Trophoblast cell (in vitro differentiated cells and primary cell): ENCODE results near the gene SLFN12L.

Experiments
- DNase-seq, 2 donors: peaks; one replicate each; pipeline ENCODE4 v3.0.0-alpha.2; 2016
- H2AFZ ChIP-seq: 2 replicates; pipeline ENCODE4 v1.6.1; 2013; ENCODE audit warnings: low read length, moderate library complexity, mild to moderate bottlenecking; ENCODE audit not compliant: insufficient read depth, poor library complexity
- H2AK5ac ChIP-seq: 2 replicates; pipeline ENCODE4 v1.6.1; 2013; ENCODE audit warnings: mild to moderate bottlenecking, low read length
- H2BK120ac ChIP-seq: 2 replicates; pipeline ENCODE4 v1.6.1; 2013; ENCODE audit warnings: low read length, mild to moderate bottlenecking, moderate library complexity; ENCODE audit not compliant: insufficient read depth, poor library complexity
- H2BK12ac ChIP-seq: 2 replicates; pipeline ENCODE4 v1.6.1; 2013; ENCODE audit warnings: mild to moderate bottlenecking, low read length, moderate library complexity
- H2BK5ac ChIP-seq: 2 replicates; pipeline ENCODE4 v1.6.1; 2013; ENCODE audit warnings: low read length, low read depth, moderate library complexity, mild to moderate bottlenecking; ENCODE audit not compliant: poor library complexity
- H3K14ac ChIP-seq: 2 replicates; pipeline ENCODE4 v1.6.1; 2013; ENCODE audit warnings: mild to moderate bottlenecking, low read length
- H3K18ac ChIP-seq: 2 replicates; pipeline ENCODE4 v1.6.1; 2013; ENCODE audit warnings: mild to moderate bottlenecking, low read length
- H3K23ac ChIP-seq: 2 replicates; pipeline ENCODE4 v1.6.1; 2013; ENCODE audit warnings: low read length
- H3K27ac ChIP-seq: 2 replicates; pipeline ENCODE4 v1.5.1; 2013; ENCODE audit warnings: low read depth, mild to moderate bottlenecking, inconsistent platforms, low read length, moderate library complexity
- H3K27me3 ChIP-seq: 2 replicates; pipeline ENCODE4 v1.6.1; 2013; ENCODE audit warnings: inconsistent platforms, mild to moderate bottlenecking, low read length, moderate library complexity; ENCODE audit not compliant: insufficient read depth
- H3K36me3 ChIP-seq, 2 experiments: 1 replicate in 1 of 2; 2 replicates in 1 of 2; pipeline ENCODE4 v1.6.1; 2013; ENCODE audit warnings: low read length in 2 of 2, mild to moderate bottlenecking in 2 of 2, moderate library complexity in 1 of 2; ENCODE audit not compliant: insufficient read depth in 2 of 2, control insufficient read depth in 1 of 2
- H3K4ac ChIP-seq: 2 replicates; pipeline ENCODE4 v1.6.1; 2013; ENCODE audit warnings: low read depth, mild to moderate bottlenecking, low read length, moderate library complexity
- H3K4me1 ChIP-seq, 2 experiments: 1 replicate in 1 of 2; 2 replicates in 1 of 2; pipeline ENCODE4 v1.6.1; 2013; ENCODE audit warnings: low read length in 2 of 2, mild to moderate bottlenecking in 2 of 2, moderate library complexity in 1 of 2; ENCODE audit not compliant: insufficient read depth in 2 of 2, control insufficient read depth in 1 of 2
- H3K4me2 ChIP-seq: 2 replicates; pipeline ENCODE4 v1.6.1; 2013; ENCODE audit warnings: inconsistent platforms, mild to moderate bottlenecking, low read length, moderate library complexity
- H3K4me3 ChIP-seq: 2 replicates; pipeline ENCODE4 v1.5.1; 2013; ENCODE audit warnings: mild to moderate bottlenecking, low read depth, low read length, inconsistent platforms
- H3K79me1 ChIP-seq: one replicate; pipeline ENCODE4 v1.6.1; 2013; ENCODE audit warnings: low read length
- H3K79me2 ChIP-seq: 2 replicates; pipeline ENCODE4 v1.6.1; 2013; ENCODE audit warnings: low read length, mild to moderate bottlenecking; ENCODE audit not compliant: control insufficient read depth, insufficient read depth, poor library complexity
- H3K9ac ChIP-seq: 2 replicates; pipeline ENCODE4 v1.6.1; 2013; ENCODE audit warnings: mild to moderate bottlenecking, low read length
- H3K9me3 ChIP-seq: 2 replicates; pipeline ENCODE4 v1.6.1; 2013; ENCODE audit warnings: low read depth, mild to moderate bottlenecking, control low read depth, inconsistent platforms, low read length; ENCODE audit not compliant: insufficient read depth
- H4K12ac ChIP-seq: 2 replicates; pipeline ENCODE4 v1.6.1; 2013; ENCODE audit warnings: low read depth, mild to moderate bottlenecking, low read length, moderate library complexity
- H4K8ac ChIP-seq: 2 replicates; pipeline ENCODE4 v1.6.1; 2013; ENCODE audit warnings: low read depth, mild to moderate bottlenecking, low read length, moderate library complexity
- H4K91ac ChIP-seq: one replicate; pipeline ENCODE4 v1.6.1; 2013; ENCODE audit warnings: low read depth, mild to moderate bottlenecking, low read length, moderate library complexity
- WGBS: extraction: QIAGEN DNeasy Blood & Tissue Kit; methylation state at CpG from one replicate; pipeline ENCODE4 v1.1.7; 2013; ENCODE audit warnings: missing lambda C conversion rate; ENCODE audit not compliant: insufficient read length, insufficient coverage; ENCODE audit errors: extremely low coverage; 5-methylcytosine and 5-hydroxymethylcytosine counted together

The SLFN12L gene

DNA sequence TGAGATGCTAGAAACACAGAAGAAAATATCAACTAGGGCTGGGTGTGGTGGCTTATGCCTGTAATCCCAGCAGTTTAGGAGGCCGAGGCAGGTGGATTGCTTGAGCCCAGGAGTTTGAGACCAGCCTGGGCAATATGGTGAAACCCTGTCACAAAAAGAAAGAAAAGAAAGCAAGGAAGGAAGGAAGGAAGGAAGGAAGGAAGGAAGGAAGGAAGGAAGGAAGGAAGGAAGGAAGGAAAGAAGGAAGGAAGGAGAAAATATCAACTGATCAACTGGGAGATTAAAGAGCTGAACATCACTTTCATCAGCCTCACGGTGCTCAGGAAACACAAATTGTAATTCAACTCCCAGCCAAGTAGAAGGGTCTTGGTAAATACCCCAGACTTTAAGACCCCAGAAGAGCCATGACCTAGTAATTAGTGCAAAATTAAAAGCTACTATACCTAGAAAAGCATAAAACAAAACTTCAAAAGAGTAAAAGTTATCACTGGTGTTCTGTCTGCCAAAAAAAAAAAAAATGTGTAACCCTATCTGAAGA, 61.1 kb downstream of the SLFN12L start:
- H2AFZ ChIP-seq, result no peak overlapping the region

DNA sequence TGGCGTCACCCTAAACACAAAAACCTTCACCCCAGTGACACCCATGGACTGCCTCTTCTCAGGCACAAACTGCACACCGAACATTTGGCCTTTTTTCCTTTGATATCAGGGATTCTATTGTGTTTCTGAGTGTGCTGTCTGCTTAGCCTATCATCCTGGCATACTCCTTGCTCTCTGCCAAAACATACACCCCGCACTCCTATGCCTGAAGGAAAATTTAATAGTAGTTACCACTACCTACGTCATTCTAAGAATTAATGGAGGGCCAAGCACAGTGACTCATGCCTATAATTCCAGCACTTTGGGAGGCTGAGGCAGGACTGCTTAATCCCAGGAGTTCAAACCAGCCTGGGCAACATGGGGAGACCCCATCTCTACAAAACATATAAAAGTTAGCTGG, 69.0 kb downstream of the SLFN12L start:
- no peak overlapping the region for H2AFZ ChIP-seq
- no peak overlapping the region for H2BK5ac ChIP-seq
- no peak overlapping the region for H4K8ac ChIP-seq
- no peak overlapping the region for H3K23ac ChIP-seq
- no peak overlapping the region for H3K4me3 ChIP-seq
- no peak for DNase-seq
- no peak overlapping the region for H3K18ac ChIP-seq
- no peaks in the 10 kb centered on the region for H3K79me2 ChIP-seq
- H2BK120ac ChIP-seq, result no peak overlapping the region
- no peak overlapping the region for H2AK5ac ChIP-seq
- no peak overlapping the region for H3K27ac ChIP-seq
- H2BK12ac ChIP-seq, result no peak overlapping the region
- no CpG with 5 or more reads among the region's 4 CpGs for whole genome bisulfite sequencing
- no peaks in the 10 kb centered on the region for H3K27me3 ChIP-seq
- H3K4me2 ChIP-seq, result no peak overlapping the region
- H3K4ac ChIP-seq, result no peak overlapping the region
- H3K79me1 ChIP-seq, result no peaks in the 10 kb centered on the region
- H3K9me3 ChIP-seq, result no peaks in the 10 kb centered on the region
- H3K36me3 ChIP-seq, result no peaks in the 10 kb centered on the region
- H4K91ac ChIP-seq, result no peak overlapping the region
- H3K4me1 ChIP-seq, result no peaks in the 10 kb centered on the region
- no peak overlapping the region for H4K12ac ChIP-seq
- no peak overlapping the region for H3K14ac ChIP-seq
- no peak overlapping the region for H3K9ac ChIP-seq

More for the DNA sequence above, 61.1 kb downstream of the SLFN12L start:
- no peak overlapping the region for H3K4me3 ChIP-seq
- no CpG with 5 or more reads among the region's 2 CpGs for WGBS
- no peaks in the 10 kb centered on the region for H3K4me1 ChIP-seq
- H3K27ac ChIP-seq, result no peak overlapping the region
- no peak overlapping the region for H3K14ac ChIP-seq
- H3K18ac ChIP-seq, result no peak overlapping the region
- H2BK120ac ChIP-seq, result no peak overlapping the region
- no peaks in the 10 kb centered on the region for H3K27me3 ChIP-seq
- H3K79me2 ChIP-seq, result no peaks in the 10 kb centered on the region
- H3K23ac ChIP-seq, result no peak overlapping the region
- H4K12ac ChIP-seq, result no peak overlapping the region
- no peak for DNase-seq
- H4K91ac ChIP-seq, result no peak overlapping the region
- H3K79me1 ChIP-seq, result no peaks in the 10 kb centered on the region
- no peak overlapping the region for H4K8ac ChIP-seq
- no peak overlapping the region for H3K4me2 ChIP-seq
- H3K9ac ChIP-seq, result no peak overlapping the region
- no peak overlapping the region for H3K4ac ChIP-seq
- no peak overlapping the region for H2BK5ac ChIP-seq
- no peaks in the 10 kb centered on the region for H3K9me3 ChIP-seq
- no peak overlapping the region for H2BK12ac ChIP-seq
- no peaks in the 10 kb centered on the region for H3K36me3 ChIP-seq
- no peak overlapping the region for H2AK5ac ChIP-seq

GRCh38 chr17:35467824-35468223, 69.7 kb downstream of the SLFN12L start:
- H3K27me3 ChIP-seq, result no peaks in the 10 kb centered on the region

GRCh38 chr17:35460354-35460851, 77.1 kb downstream of the SLFN12L start:
- Histone ChIP-seq H3K79me2 (no peaks in the 10 kb centered on the region), H3K36me3 (no peaks in the 10 kb centered on the region), H3K27me3 (peaks cover 3% of the 10 kb centered on the region), H3K18ac (no peak overlapping the region), H3K27ac (no peak overlapping the region), H2BK5ac (no peak overlapping the region), H3K23ac (no peak overlapping the region), H3K79me1 (peaks cover 2% of the 10 kb centered on the region), H3K14ac (no peak overlapping the region), H2BK12ac (no peak overlapping the region), H3K4me2 (peak overlapping the region; percentile 83), H4K91ac (no peak overlapping the region), H3K9ac (no peak overlapping the region), H4K8ac (peak overlapping the region; percentile 81), H2BK120ac (no peak overlapping the region), H3K4me1 (peaks cover 2 to 4% of the 10 kb centered on the region in 2 experiments), H3K4ac (no peak overlapping the region), H2AFZ (peak overlapping the region; percentile 99), H3K9me3 (peaks cover 3% of the 10 kb centered on the region), H3K4me3 (peak overlapping the region; percentile 49), H4K12ac (no peak overlapping the region), H2AK5ac (no peak overlapping the region)
- DNase-seq, result peak; percentile 85 to 87
- WGBS, result no CpG with 5 or more reads among the region's 44 CpGs

More at GRCh38 chr17:35467824-35468223, 69.7 kb downstream of the SLFN12L start:
- no peak overlapping the region for H4K91ac ChIP-seq
- no peak overlapping the region for H4K12ac ChIP-seq
- no peak overlapping the region for H4K8ac ChIP-seq
- H2AFZ ChIP-seq, result no peak overlapping the region
- no peak overlapping the region for H2AK5ac ChIP-seq
- H3K4me1 ChIP-seq, result no peaks in the 10 kb centered on the region
- no peak overlapping the region for H3K4me2 ChIP-seq
- no peaks in the 10 kb centered on the region for H3K36me3 ChIP-seq
- no peak overlapping the region for H3K23ac ChIP-seq
- H3K18ac ChIP-seq, result no peak overlapping the region
- H3K4me3 ChIP-seq, result no peak overlapping the region
- no peaks in the 10 kb centered on the region for H3K79me1 ChIP-seq
- no CpG with 5 or more reads among the region's 4 CpGs for WGBS
- H3K14ac ChIP-seq, result no peak overlapping the region
- H3K79me2 ChIP-seq, result no peaks in the 10 kb centered on the region
- H3K27ac ChIP-seq, result no peak overlapping the region
- no peak overlapping the region for H2BK5ac ChIP-seq
- no peak for DNase-seq
- no peak overlapping the region for H2BK12ac ChIP-seq
- no peak overlapping the region for H2BK120ac ChIP-seq
- H3K4ac ChIP-seq, result no peak overlapping the region
- no peak overlapping the region for H3K9ac ChIP-seq
- no peaks in the 10 kb centered on the region for H3K9me3 ChIP-seq
